K562 (cell line): Measurements from ENCODE around the gene ZEB2. TPM values are rescaled to one million over a fixed set of nuclear protein-coding genes. Genes with fewer than 3 reads are reported as not detected.
A peak's percentile ranks its signal among the peaks of the same experiment; 100 is the strongest.

ENCODE experiments used
- ATAC-seq: fragments of 200-7000 bp; cut with Tn5 transposase; 3 replicates; pipeline ENCODE4 v1.9.1; 2020; ENCODE audit warnings: moderate library complexity
- BruUV-seq: library from RNA; stranded (reverse); fragments of 400-500 nt; replicated peaks from 2 replicates; lab custom pipeline; 2021; lab: Mats Ljungman, UMichigan
- CTCF ChIA-PET: fragments of 300-600 bp; formaldehyde crosslinking; extraction: SDS; loops from one replicate; lab custom pipeline; 2021; ENCODE audit warnings: low intra/inter-chr PET ratio; lab: Yijun Ruan, JAX
- POLR2A ChIA-PET: fragments of 300-600, 350-650 bp; sonication (Branson Sonifier 250); formaldehyde crosslinking; extraction: SDS; loops from one replicate; lab custom pipeline; 2021; ENCODE audit warnings: antibody characterized with exemption, inconsistent platforms; lab: Yijun Ruan, JAX
- DNase-seq, 4 experiments: peaks; one replicate each; pipeline versions ENCODE4 v3.0.0 to v3.0.0-alpha.2; 2011 to 2018; ENCODE audit warnings: low spot score in 3 of 4, mixed read lengths in 3 of 4; ENCODE audit errors: extremely low read depth in 1 of 4
- FAIRE-seq: peaks from 2 replicates; lab custom pipeline; 2011; peaks lifted over from hg19 to GRCh38; lab: Jason Lieb, UNC
- H2AFZ ChIP-seq: 2 replicates; pipeline ENCODE4 v1.6.0; 2011; ENCODE audit warnings: low read depth, low read length, control low read depth, inconsistent platforms
- H3K27ac ChIP-seq: fragments of 200-600 bp; 3 replicates; pipeline ENCODE4 v1.8.0; 2011; ENCODE audit warnings: low read depth, mild to moderate bottlenecking, control low read depth, inconsistent platforms, low read length, moderate library complexity, mixed read lengths; ENCODE audit errors: extremely low read depth
- H3K27me3 ChIP-seq, 2 experiments: fragments of 300-600 bp in 1 of 2; 2 replicates in 1 of 2; 3 replicates in 1 of 2; pipeline versions ENCODE4 v1.6.0 to v1.8.0; 2011; ENCODE audit warnings: inconsistent platforms in 2 of 2, low read length in 2 of 2, mild to moderate bottlenecking in 1 of 2, mixed read lengths in 1 of 2, moderate library complexity in 1 of 2; ENCODE audit not compliant: control insufficient read depth in 2 of 2, insufficient read depth in 2 of 2
- H3K36me3 ChIP-seq: fragments of 300-600 bp; 3 replicates; pipeline ENCODE4 v1.8.0; 2011; ENCODE audit warnings: mild to moderate bottlenecking, low read length, inconsistent platforms; ENCODE audit not compliant: control insufficient read depth, insufficient read depth
- H3K4me1 ChIP-seq, 2 experiments: fragments of 200-600 bp in 1 of 2; replicated peaks in 1 of 2; 2 replicates in 1 of 2; 3 replicates in 1 of 2; pipeline versions ENCODE4 v1.5.1 to v1.8.0; 2011; ENCODE audit warnings: inconsistent platforms in 2 of 2, low read length in 2 of 2, mild to moderate bottlenecking in 1 of 2, mixed read lengths in 1 of 2, moderate library complexity in 1 of 2; ENCODE audit not compliant: control insufficient read depth in 2 of 2, insufficient read depth in 2 of 2
- H3K4me2 ChIP-seq: 2 replicates; pipeline ENCODE4 v1.6.1; 2011; ENCODE audit warnings: low read length, control low read depth, inconsistent platforms, mixed read lengths; ENCODE audit not compliant: insufficient read depth
- H3K4me3 ChIP-seq: fragments of 200-600 bp; sonication (generic), shearing (Covaris generic); 2 replicates; pipeline ENCODE4 v1.5.1; 2016; ENCODE audit warnings: control low read depth, inconsistent platforms
- H3K79me2 ChIP-seq: fragments of 200-600 bp; 3 replicates; pipeline ENCODE4 v1.8.0; 2011; ENCODE audit warnings: low read length, inconsistent platforms; ENCODE audit not compliant: control insufficient read depth, insufficient read depth
- H3K9ac ChIP-seq, 2 experiments: 2 replicates each; pipeline versions ENCODE4 v1.6.0 to v1.6.1; 2011; ENCODE audit warnings: low read depth in 2 of 2, low read length in 2 of 2, control low read depth in 1 of 2, inconsistent platforms in 1 of 2, mild to moderate bottlenecking in 1 of 2, mixed read lengths in 1 of 2; ENCODE audit not compliant: insufficient read depth in 1 of 2
- H3K9me1 ChIP-seq: one replicate; pipeline ENCODE4 v1.6.0; 2011; ENCODE audit warnings: inconsistent platforms, mild to moderate bottlenecking, low read length, moderate library complexity; ENCODE audit not compliant: control insufficient read depth, insufficient read depth
- H3K9me3 ChIP-seq: replicated peaks from 2 replicates; pipeline ENCODE4 v1.5.1; 2011; ENCODE audit warnings: low read depth, low read length, inconsistent platforms; ENCODE audit not compliant: control insufficient read depth, insufficient read depth
- H4K20me1 ChIP-seq: replicated peaks from 2 replicates; pipeline ENCODE4 v1.6.1; 2011; ENCODE audit warnings: low read length, inconsistent platforms, mixed read lengths; ENCODE audit not compliant: control insufficient read depth, insufficient read depth
- POLR2AphosphoS5 ChIP-seq: IDR thresholded peaks from 2 replicates; pipeline ENCODE4 v1.6.1; 2011; ENCODE audit warnings: mild to moderate bottlenecking, low read depth, low read length, moderate library complexity; ENCODE audit not compliant: control insufficient read depth, insufficient read depth
- RFX1 ChIP-seq: fragments of 450-650 bp; IDR thresholded peaks from 2 replicates; pipeline ENCODE4 v1.6.1; 2016; ENCODE audit warnings: mild to moderate bottlenecking, moderate library complexity
- SMARCA4 ChIP-seq: fragments of 450-650 bp; IDR thresholded peaks from 2 replicates; pipeline ENCODE4 v1.6.1; 2016
- ZNF146 ChIP-seq: IDR thresholded peaks from one replicate; pipeline ENCODE4 v1.6.1; 2018; ENCODE audit warnings: missing compliant biosample characterization; ENCODE audit not compliant: unreplicated experiment
- ZNF212 ChIP-seq: fragments of 450-650 bp; formaldehyde crosslinking; IDR thresholded peaks from 2 replicates; pipeline ENCODE4 v1.4.0; 2020; ENCODE audit warnings: mild to moderate bottlenecking
- WGBS: fragments of 100-300 bp; shearing (Covaris generic); methylation state at CpG from one replicate; pipeline ENCODE4 v1.1.6; 2016; ENCODE audit warnings: low coverage, mixed read lengths; ENCODE audit not compliant: insufficient coverage; ENCODE audit errors: missing lambda C conversion rate; 5-methylcytosine and 5-hydroxymethylcytosine counted together
- in situ Hi-C: fragments of 300-500 bp; cut with MboI; formaldehyde crosslinking; loops from 4 replicates; pipeline ENCODE4 v1.15.0; 2018; ENCODE audit warnings: inconsistent platforms, mixed read lengths
- intact Hi-C: fragments of 100-400 bp; cut with micrococcal nuclease; formaldehyde crosslinking; loops from 2 replicates; pipeline ENCODE4 v1.14.2; 2022
- polyA plus RNA-seq, 8 experiments: library from polyadenylated mRNA; depleted of rRNA in 4 of 8; stranded (reverse) in 5 of 8; unstranded in 3 of 8; fragments of >200 nt; fragmentation: Nextera tagmentation in 2 of 8; fragmentation: Illumina TruSeq in 1 of 8; extraction: Ambion mirVana in 2 of 8; extraction: Trizol in 1 of 8; gene quantifications; 2 replicates each; pipeline versions ENCODE4 v1.2.1 to v1.2.3, GENCODE V29; 2011 to 2014; ENCODE audit warnings: inconsistent platforms in 1 of 8, missing spikeins in 1 of 8
- total RNA-seq, 7 experiments: library from RNA; depleted of rRNA in 6 of 7; stranded (reverse); fragments of >200 nt in 6 of 7; fragmentation: Illumina TruSeq in 2 of 7; extraction: Trizol in 2 of 7; gene quantifications; 2 replicates each; pipeline versions ENCODE4 v1.2.1 to v1.2.3, GENCODE V29; 2011 to 2021; ENCODE audit warnings: low replicate concordance in 1 of 7
- TF ChIP-seq, protein P1 (sequence below): sonication (generic); formaldehyde crosslinking; IDR thresholded peaks from 2 replicates; pipeline ENCODE4 v1.8.1; 2023; ENCODE audit warnings: missing genetic modification reagents, mild to moderate bottlenecking, borderline replicate concordance

Gene ZEB2
- total and polyA plus RNA-seq, 9 of the 15 experiments (the other 6 are each of a cell fraction or from before 2014, with no cell fraction given), result 15.1 to 113 (median 72.3) TPM

DNA sequence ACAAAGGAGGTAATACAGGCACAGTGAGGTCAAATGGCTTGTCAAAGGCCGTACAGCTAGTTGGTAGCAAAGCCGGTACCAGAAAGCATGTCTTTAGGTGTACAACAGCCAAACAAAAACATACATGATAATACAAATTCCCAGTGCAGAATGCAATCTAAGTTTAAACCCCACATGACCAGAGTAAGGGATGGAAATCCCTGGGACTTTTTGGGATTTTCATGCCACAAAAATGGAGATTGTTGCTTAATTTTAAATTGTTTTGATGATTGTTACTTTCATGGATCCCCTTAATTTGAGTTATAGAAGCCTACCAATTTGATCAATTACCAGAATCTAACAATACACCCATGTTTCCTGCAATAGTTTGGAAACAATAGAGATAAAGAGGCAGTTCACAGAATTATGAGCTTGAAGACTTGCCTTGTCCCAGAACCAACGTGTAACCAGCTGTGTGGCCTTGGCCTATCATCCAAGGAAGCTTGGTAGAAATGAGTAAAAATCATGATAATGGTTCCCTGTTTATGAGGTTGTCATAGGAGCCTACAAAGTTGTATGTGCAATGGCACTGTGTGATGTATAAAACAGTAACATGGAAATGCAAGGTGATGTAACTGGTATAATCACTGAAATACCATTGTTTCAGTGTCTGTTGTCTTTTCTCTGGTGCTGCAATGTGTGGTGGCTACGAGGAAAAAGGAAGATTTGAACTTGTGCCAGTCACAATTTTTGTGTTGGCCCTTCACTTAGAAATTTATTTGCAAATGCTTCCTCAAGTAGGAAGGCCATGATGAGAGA lies 85.3 kb downstream of the ZEB2 start:
- DNase-seq (no peak), ATAC-seq (no peak), FAIRE-seq (no peak)
- Histone ChIP-seq H3K9me1 (peaks cover 3% of the 10 kb centered on the region), H3K36me3 (peaks cover 82% of the 10 kb centered on the region), H3K9me3 (no peaks in the 10 kb centered on the region), H3K4me1 (peaks cover 2 to 32% of the 10 kb centered on the region in 2 experiments; a peak in 3 of 5 replicates), H3K27ac (no peak overlapping the region), H3K4me2 (no peak overlapping the region), H4K20me1 (no peaks in the 10 kb centered on the region), H3K9ac (no peak overlapping the region), H3K4me3 (no peak overlapping the region), H3K27me3 (no peaks in the 10 kb centered on the region), H3K79me2 (peaks cover 100% of the 10 kb centered on the region), H2AFZ (no peak overlapping the region)
- TF ChIP-seq SMARCA4 (no peak), ZNF212 (CRISPR knock-in tag) (no peak), RFX1 (peak; percentile 15; the same call in 1 of the 2 replicates), POLR2AphosphoS5 (0 out of 2 replicates have a peak, but pooled peaks have one; percentile 8), ZNF146 (CRISPR knock-in tag) (no peak)
- TF ChIP-seq, protein P1, sequence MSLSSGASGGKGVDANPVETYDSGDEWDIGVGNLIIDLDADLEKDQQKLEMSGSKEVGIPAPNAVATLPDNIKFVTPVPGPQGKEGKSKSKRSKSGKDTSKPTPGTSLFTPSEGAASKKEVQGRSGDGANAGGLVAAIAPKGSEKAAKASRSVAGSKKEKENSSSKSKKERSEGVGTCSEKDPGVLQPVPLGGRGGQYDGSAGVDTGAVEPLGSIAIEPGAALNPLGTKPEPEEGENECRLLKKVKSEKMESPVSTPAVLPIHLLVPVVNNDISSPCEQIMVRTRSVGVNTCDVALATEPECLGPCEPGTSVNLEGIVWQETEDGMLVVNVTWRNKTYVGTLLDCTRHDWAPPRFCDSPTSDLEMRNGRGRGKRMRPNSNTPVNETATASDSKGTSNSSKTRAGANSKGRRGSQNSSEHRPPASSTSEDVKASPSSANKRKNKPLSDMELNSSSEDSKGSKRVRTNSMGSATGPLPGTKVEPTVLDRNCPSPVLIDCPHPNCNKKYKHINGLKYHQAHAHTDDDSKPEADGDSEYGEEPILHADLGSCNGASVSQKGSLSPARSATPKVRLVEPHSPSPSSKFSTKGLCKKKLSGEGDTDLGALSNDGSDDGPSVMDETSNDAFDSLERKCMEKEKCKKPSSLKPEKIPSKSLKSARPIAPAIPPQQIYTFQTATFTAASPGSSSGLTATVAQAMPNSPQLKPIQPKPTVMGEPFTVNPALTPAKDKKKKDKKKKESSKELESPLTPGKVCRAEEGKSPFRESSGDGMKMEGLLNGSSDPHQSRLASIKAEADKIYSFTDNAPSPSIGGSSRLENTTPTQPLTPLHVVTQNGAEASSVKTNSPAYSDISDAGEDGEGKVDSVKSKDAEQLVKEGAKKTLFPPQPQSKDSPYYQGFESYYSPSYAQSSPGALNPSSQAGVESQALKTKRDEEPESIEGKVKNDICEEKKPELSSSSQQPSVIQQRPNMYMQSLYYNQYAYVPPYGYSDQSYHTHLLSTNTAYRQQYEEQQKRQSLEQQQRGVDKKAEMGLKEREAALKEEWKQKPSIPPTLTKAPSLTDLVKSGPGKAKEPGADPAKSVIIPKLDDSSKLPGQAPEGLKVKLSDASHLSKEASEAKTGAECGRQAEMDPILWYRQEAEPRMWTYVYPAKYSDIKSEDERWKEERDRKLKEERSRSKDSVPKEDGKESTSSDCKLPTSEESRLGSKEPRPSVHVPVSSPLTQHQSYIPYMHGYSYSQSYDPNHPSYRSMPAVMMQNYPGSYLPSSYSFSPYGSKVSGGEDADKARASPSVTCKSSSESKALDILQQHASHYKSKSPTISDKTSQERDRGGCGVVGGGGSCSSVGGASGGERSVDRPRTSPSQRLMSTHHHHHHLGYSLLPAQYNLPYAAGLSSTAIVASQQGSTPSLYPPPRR (CRISPR knock-in tag), result no peak
- ChIA-PET CTCF (no interaction called here), POLR2A (interaction anchor here (1.6 kb wide), 1 partner anchor 10 kb away, joined by 5 read pairs; no protein-coding TSS in a partner anchor)
- intact Hi-C loops, result no loop called here
- in situ Hi-C loops, result no loop called here
- 67% methylated on average over 4 of the region's 4 CpGs for WGBS
- no TSS peak for BruUV-seq
